HG03159 (cell line): ENCODE results near the gene PTK7.

Source experiments
- ATAC-seq: cut with Tn5 transposase; IDR thresholded peaks from one replicate; pipeline ENCODE4 v1.9.1; 2021; ENCODE audit warnings: mild to moderate bottlenecking, moderate library complexity; ENCODE audit not compliant: unreplicated experiment

The PTK7 gene

GRCh38 chr6:43082806-43083655 is 6.9 kb downstream of the PTK7 start:
- no peak for ATAC-seq

GRCh38 chr6:43086022-43086658 is 10.0 kb downstream of the PTK7 start:
- ATAC-seq = no peak

- no peak for ATAC-seq
These were observed 12.5 kb downstream of the PTK7 start for GRCh38 chr6:43088654-43089056.

DNA sequence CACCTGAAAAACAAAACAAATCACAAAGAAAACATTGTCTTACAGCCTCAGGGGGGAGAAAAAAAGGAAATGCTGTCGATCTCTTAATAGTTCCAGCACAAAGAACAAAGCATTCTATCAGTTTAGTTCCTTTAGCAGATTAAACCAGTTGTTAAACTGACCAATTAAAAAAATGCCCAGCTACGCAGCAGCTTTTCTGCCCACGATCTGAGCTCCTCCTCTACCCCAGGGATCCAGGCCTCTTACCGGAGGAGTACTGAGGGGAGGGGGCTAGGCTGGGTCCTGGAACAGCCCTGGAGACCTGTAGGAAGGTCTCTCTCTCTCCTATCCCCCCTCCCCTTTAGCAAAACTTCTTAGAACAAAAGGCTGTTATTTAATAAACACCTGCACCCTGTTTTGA is 13.4 kb downstream of the PTK7 start:
- no peak for ATAC-seq

- no peak for ATAC-seq
These were observed 13.9 kb downstream of the PTK7 start for GRCh38 chr6:43089874-43090558.

DNA sequence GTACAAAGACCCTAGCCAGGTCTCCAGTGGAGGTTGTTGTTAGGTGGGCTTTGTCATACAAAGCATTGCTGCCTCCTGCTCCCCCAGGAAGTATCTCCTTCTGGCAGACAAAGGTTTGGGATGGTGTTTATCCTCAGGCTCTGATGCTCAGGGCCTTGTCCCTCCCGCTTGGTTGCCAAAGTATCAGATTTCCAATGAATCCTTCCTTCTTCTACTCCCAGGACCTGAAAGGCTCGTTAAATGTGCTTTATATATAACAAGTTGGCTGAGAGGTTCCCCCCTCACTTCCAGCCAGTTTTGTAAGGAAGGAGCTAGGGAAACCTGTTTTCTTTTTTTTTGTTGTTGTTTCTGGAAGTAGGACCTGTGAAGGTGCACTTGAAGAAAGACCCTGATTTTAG is 14.4 kb downstream of the PTK7 start:
- no peak for ATAC-seq

GRCh38 chr6:43091020-43091419 is 14.9 kb downstream of the PTK7 start:
- no peak for ATAC-seq

GRCh38 chr6:43091436-43091991 is 15.4 kb downstream of the PTK7 start:
- no peak for ATAC-seq

- no peak for ATAC-seq
These were observed 16.5 kb downstream of the PTK7 start for GRCh38 chr6:43092635-43093034.

- no peak for ATAC-seq
These were observed 17.5 kb downstream of the PTK7 start for GRCh38 chr6:43093436-43094289.

DNA sequence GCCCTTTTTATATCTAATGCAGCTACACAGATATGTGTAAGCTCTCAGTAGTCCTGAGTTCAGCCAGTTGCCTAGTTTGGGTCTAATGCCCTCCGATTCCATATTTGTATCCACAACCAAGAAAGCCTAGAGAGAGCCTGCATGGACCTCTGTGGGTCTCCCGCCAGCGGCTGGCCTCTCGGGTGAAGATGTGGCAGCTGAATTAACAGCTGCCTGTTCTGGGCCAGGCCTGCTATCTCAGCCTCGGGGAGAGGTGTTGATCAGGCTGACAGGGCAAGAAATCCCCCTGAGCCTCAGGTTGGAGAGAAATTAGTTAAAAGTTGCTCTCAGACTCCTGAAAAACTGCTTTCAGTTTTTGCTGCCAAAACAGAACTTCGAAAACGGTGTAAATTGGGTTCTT is 19.8 kb downstream of the PTK7 start:
- ATAC-seq = no peak

GRCh38 chr6:43096451-43097097 is 20.5 kb downstream of the PTK7 start:
- ATAC-seq = no peak

GRCh38 chr6:43097098-43097489 is 21.0 kb downstream of the PTK7 start:
- ATAC-seq = no peak

GRCh38 chr6:43097502-43097901 is 21.4 kb downstream of the PTK7 start:
- no peak for ATAC-seq

- ATAC-seq = no peak
These were observed 25.4 kb downstream of the PTK7 start for GRCh38 chr6:43101497-43101896.

GRCh38 chr6:43103253-43103876 is 27.3 kb downstream of the PTK7 start:
- no peak for ATAC-seq

- ATAC-seq = no peak
These were observed 29.6 kb downstream of the PTK7 start for GRCh38 chr6:43105538-43106222.

DNA sequence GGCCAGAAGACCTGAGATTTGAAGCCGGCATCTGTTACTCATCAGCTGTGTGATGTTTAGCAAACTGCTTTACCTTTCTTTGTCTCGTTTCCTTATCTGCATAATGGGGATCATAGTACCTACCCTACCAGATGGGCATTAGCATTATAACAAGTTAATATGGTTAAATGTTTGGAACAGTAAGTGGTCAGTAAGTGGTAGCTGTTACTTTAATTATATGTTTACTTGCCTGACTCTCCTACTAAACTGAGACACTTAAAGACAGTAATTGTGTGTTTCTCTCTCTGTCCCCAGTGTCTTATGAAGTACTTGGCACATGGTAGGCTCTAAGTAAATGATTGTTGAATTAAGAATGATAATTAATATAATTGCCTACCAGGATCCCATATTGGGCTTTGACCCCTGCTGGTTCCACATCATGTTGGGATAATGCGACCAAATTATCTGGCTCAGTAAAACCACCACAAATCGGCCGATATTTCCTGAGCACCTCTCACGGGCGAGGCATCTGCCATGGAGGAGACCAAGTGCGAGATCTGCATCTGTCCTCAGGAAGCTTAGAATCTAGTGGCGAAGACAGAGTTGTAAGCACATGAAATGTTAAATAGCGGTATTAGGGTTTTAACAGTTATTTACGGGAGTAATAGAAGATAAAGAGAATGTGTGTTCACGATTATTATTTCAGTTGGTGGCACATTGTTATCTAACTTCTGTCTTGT is 31.4 kb downstream of the PTK7 start:
- ATAC-seq = no peak
